Neural crest cell (in vitro differentiated cells): ENCODE data around the gene RPN1. TPM values are rescaled to one million over a fixed set of nuclear protein-coding genes. Genes with fewer than 3 reads are reported as not detected.

Experiments used
- DNase-seq: peaks from one replicate; pipeline ENCODE4 v3.0.0; 2021; ENCODE audit warnings: low read depth, mixed read lengths, low spot score
- H3K27ac Mint-ChIP-seq: one replicate; pipeline ENCODE4 v1.8.0; 2021; ENCODE audit warnings: mild to moderate bottlenecking, mixed read lengths; ENCODE audit not compliant: unreplicated experiment
- H3K27me3 Mint-ChIP-seq: 2 replicates; pipeline ENCODE4 v1.8.0; 2021; ENCODE audit warnings: low read depth, mild to moderate bottlenecking, mixed read lengths
- H3K36me3 Mint-ChIP-seq: 2 replicates; pipeline ENCODE4 v1.8.0; 2021; ENCODE audit warnings: low read depth, mild to moderate bottlenecking, mixed read lengths
- H3K4me1 Mint-ChIP-seq: 2 replicates; pipeline ENCODE4 v1.8.0; 2021; ENCODE audit warnings: mixed read lengths
- H3K4me3 Mint-ChIP-seq: one replicate; pipeline ENCODE4 v1.8.0; 2021; ENCODE audit warnings: mild to moderate bottlenecking, mixed read lengths
- H3K9me3 Mint-ChIP-seq: 2 replicates; pipeline ENCODE4 v1.8.0; 2021; ENCODE audit warnings: mixed read lengths
- total RNA-seq: library from RNA; stranded (reverse); gene quantifications from 2 replicates; pipeline ENCODE4 v1.2.1, GENCODE V29; 2021
- TF ChIP-seq, protein P1 (sequence below): fragments of 200-600 bp; sonication (generic); conservative IDR thresholded peaks from 2 replicates; pipeline ENCODE4 v1.5.0; 2021; ENCODE audit warnings: antibody characterized with exemption, mild to moderate bottlenecking

Gene RPN1
- total RNA-seq, 1 donor from 2014 or later: 166 TPM

DNA sequence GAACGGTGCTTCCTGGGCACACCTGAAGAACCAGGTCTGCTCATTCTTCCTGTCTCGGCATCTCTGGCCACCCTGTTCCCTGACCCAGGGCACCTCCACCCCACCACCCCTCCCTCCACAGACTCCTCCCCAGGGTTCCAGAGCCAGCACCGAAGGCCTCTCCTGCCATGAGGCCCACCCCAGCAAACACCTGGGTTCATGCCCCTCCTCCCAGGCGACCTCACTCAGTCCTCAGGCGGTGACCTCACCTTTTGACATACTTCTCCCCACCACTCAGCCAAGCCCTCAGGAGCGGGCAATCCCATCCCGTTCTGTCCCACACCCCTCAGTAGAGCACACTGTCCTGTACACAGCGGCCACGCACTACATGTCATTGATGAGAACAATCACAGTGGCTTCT is 72.3 kb downstream of the RPN1 start:
- Mint-ChIP-seq H3K4me3 (no peak overlapping the region), H3K36me3 (no peaks in the 10 kb centered on the region), H3K27me3 (no peaks in the 10 kb centered on the region), H3K9me3 (no peaks in the 10 kb centered on the region), H3K27ac (peak overlapping the region; percentile 75), H3K4me1 (peaks cover 19% of the 10 kb centered on the region)
- DNase-seq: no peak
- TF ChIP-seq, protein P1, sequence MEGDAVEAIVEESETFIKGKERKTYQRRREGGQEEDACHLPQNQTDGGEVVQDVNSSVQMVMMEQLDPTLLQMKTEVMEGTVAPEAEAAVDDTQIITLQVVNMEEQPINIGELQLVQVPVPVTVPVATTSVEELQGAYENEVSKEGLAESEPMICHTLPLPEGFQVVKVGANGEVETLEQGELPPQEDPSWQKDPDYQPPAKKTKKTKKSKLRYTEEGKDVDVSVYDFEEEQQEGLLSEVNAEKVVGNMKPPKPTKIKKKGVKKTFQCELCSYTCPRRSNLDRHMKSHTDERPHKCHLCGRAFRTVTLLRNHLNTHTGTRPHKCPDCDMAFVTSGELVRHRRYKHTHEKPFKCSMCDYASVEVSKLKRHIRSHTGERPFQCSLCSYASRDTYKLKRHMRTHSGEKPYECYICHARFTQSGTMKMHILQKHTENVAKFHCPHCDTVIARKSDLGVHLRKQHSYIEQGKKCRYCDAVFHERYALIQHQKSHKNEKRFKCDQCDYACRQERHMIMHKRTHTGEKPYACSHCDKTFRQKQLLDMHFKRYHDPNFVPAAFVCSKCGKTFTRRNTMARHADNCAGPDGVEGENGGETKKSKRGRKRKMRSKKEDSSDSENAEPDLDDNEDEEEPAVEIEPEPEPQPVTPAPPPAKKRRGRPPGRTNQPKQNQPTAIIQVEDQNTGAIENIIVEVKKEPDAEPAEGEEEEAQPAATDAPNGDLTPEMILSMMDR: no peak

DNA sequence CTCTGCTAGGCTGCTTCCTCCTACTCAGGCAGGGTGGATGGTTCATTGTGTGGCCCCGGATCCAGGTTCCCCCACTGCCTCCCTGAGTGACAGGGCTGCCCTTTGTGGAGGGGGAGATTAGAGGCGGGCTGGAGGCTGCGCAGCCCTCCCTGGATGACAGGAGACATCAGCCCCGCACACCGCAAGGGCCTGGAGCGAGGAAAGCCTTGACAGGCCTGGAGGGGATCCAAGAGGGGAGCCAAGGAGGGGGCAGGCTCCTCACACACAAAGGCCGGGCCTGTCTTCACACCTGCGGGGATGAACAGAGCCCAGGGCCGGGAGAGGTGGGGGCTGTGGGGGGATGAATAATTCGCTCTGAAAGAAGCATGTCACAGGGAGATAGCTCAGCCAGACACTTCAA is 72.9 kb downstream of the RPN1 start:
- DNase-seq: peak; percentile 9
- peaks cover 19% of the 10 kb centered on the region for H3K4me1 Mint-ChIP-seq

DNA sequence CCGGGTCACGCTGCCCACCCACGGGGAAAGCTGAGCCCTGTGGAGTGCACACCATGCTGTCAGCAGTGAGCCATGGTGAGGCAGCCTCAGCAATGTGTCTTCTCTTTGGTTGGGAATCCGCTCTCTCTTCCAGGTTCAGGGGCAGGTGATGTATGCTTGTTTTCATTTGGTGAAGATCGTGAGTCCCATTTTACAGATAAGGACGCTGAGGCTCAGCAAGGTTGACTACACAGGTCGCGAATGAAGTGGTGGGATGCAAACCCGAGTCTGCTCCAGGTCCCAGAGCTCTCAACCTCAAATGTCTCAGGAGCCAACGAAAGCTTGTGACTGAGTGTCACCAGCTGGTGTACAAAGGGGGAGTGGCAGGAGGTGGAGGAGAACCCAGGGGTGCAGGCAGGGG is 74.3 kb downstream of the RPN1 start:
- no peaks in the 10 kb centered on the region for H3K9me3 Mint-ChIP-seq

More for the DNA sequence above, 72.9 kb downstream of the RPN1 start:
- H3K4me3 Mint-ChIP-seq: no peak overlapping the region
- TF ChIP-seq, protein P1: no peak
- H3K36me3 Mint-ChIP-seq: no peaks in the 10 kb centered on the region
- H3K27me3 Mint-ChIP-seq: no peaks in the 10 kb centered on the region
- H3K9me3 Mint-ChIP-seq: no peaks in the 10 kb centered on the region
- no peak overlapping the region for H3K27ac Mint-ChIP-seq

DNA sequence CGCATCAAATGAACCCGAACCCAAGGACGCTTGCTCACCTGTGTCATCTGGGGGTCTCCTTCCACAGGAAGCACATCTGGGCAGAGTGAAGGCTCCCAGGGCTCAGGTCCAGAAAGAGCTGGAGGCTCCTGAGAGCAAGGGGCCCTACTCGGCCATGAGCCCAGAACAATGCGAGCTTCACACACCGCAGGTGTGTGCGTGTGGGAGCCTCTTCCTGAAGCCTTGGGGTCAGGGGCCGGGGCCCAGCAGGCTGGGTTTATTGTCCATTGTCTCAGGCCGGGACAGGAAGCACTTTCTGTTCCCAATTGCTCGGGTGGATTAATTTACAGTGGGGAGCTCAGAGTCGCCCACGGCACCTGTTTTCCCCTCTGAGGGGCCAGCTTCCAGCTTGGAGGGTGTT is 74.8 kb downstream of the RPN1 start:
- Mint-ChIP-seq H3K9me3 (no peaks in the 10 kb centered on the region), H3K36me3 (no peaks in the 10 kb centered on the region), H3K27ac (no peak overlapping the region), H3K4me1 (peaks cover 19% of the 10 kb centered on the region), H3K4me3 (no peak overlapping the region), H3K27me3 (peaks cover 2% of the 10 kb centered on the region)
- DNase-seq: no peak
- TF ChIP-seq, protein P1: no peak

More for the DNA sequence above, 74.3 kb downstream of the RPN1 start:
- no peak for DNase-seq
- peaks cover 19% of the 10 kb centered on the region for H3K4me1 Mint-ChIP-seq
- no peak overlapping the region for H3K4me3 Mint-ChIP-seq
- H3K27ac Mint-ChIP-seq: no peak overlapping the region
- TF ChIP-seq, protein P1: no peak
- H3K27me3 Mint-ChIP-seq: no peaks in the 10 kb centered on the region
- no peaks in the 10 kb centered on the region for H3K36me3 Mint-ChIP-seq

DNA sequence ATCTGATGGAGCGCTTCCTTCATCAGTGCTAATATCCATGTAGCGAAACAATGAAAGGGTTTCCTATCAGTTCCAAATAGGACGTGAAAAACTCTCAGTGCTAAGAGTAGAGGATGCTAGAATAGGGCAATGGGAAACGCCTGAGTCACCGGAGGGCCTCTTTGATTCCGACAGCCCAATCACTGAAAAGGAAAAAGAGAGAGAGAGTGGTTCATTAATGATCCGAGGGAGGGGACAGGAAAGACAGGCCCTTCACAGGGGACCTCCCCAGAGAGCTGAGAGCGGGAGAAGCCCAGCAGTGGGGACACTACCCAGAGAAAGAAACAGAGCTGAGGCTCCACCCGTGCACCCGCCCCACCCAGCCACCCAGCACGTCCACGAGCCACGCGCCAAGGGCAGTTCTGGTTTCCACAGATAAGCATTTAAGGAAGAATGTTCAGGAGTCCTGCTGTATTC is 76.9 kb downstream of the RPN1 start:
- H3K9me3 Mint-ChIP-seq: no peaks in the 10 kb centered on the region
- no peak overlapping the region for H3K4me3 Mint-ChIP-seq
- no peak for DNase-seq
- TF ChIP-seq, protein P1: no peak
- H3K27ac Mint-ChIP-seq: no peak overlapping the region
- H3K27me3 Mint-ChIP-seq: peaks cover 7% of the 10 kb centered on the region
- H3K36me3 Mint-ChIP-seq: no peaks in the 10 kb centered on the region
- H3K4me1 Mint-ChIP-seq: peaks cover 22% of the 10 kb centered on the region
